Right atrium auricular region (tissue), 2 donors: ENCODE results near the gene GMIP. TPM values are rescaled to one million over a fixed set of nuclear protein-coding genes. Genes with fewer than 3 reads are reported as not detected.

Experiments
- DNase-seq: peaks from one replicate; pipeline ENCODE4 v3.0.0-alpha.2; 2019; ENCODE audit warnings: low spot score
- H3K27ac ChIP-seq, 2 donors: fragments of 200-600 bp; sonication (generic); 1 replicate in 1 of 2; 2 replicates in 1 of 2; pipeline ENCODE4 v1.5.1; 2016 to 2019
- H3K27me3 ChIP-seq, 2 donors: fragments of 200-600 bp; sonication (generic); one replicate each; pipeline versions ENCODE4 v1.5.1 to v1.6.0; 2017 to 2019
- H3K36me3 ChIP-seq: fragments of 200-600 bp; sonication (generic); one replicate; pipeline ENCODE4 v1.5.1; 2016
- H3K4me1 ChIP-seq, 2 donors: fragments of 200-600 bp; sonication (generic); one replicate each; pipeline versions ENCODE4 v1.5.1 to v1.6.0; 2017 to 2019
- H3K4me3 ChIP-seq, 2 donors: fragments of 200-600 bp; sonication (generic); 1 replicate in 1 of 2; 2 replicates in 1 of 2; pipeline ENCODE4 v1.5.1; 2017 to 2019; ENCODE audit warnings: mild to moderate bottlenecking in 1 of 2, moderate library complexity in 1 of 2
- H3K9me3 ChIP-seq, 2 donors: fragments of 200-600 bp; sonication (generic); one replicate each; pipeline ENCODE4 v1.5.1; 2019
- total RNA-seq, 2 donors: library from RNA; depleted of rRNA; stranded (reverse); fragments of >200 nt; gene quantifications; one replicate each; pipeline ENCODE4 v1.1.0, GENCODE V29; 2016
- TF ChIP-seq, protein P1 (sequence below), 2 donors: fragments of 200-600 bp; sonication (generic); IDR thresholded peaks; one replicate each; pipeline ENCODE4 v1.5.1; 2019; ENCODE audit warnings: antibody characterized with exemption in 2 of 2

Gene GMIP
- total RNA-seq, 2 donors from 2014 or later, result 2.3 to 4.9 TPM

DNA sequence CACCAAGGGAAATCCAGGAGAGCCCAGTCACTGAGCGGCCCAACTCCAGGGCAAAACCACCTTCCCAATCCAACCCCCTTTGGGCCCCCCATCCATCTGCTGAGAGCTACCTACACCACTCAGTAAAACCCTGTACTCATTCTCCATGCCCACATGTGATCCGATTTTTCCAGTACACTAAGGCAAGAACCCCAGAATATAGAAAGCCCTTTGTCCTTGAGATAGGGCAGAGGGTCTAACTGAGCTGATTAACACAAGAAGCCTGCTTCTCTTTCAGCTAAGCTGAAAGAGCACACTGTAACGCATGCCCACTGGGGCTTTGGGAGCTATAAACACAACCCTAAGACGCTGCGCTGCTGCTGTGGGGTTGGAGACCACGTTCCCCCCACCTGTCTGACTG, 61.0 kb downstream of the GMIP start:
- no peak overlapping the region for H3K27ac ChIP-seq
- H3K9me3 ChIP-seq, result no peaks in the 10 kb centered on the region
- TF ChIP-seq, protein P1, sequence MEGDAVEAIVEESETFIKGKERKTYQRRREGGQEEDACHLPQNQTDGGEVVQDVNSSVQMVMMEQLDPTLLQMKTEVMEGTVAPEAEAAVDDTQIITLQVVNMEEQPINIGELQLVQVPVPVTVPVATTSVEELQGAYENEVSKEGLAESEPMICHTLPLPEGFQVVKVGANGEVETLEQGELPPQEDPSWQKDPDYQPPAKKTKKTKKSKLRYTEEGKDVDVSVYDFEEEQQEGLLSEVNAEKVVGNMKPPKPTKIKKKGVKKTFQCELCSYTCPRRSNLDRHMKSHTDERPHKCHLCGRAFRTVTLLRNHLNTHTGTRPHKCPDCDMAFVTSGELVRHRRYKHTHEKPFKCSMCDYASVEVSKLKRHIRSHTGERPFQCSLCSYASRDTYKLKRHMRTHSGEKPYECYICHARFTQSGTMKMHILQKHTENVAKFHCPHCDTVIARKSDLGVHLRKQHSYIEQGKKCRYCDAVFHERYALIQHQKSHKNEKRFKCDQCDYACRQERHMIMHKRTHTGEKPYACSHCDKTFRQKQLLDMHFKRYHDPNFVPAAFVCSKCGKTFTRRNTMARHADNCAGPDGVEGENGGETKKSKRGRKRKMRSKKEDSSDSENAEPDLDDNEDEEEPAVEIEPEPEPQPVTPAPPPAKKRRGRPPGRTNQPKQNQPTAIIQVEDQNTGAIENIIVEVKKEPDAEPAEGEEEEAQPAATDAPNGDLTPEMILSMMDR (IDR thresholded peaks at IDR 0.05), result no peak
- DNase-seq, result no peak
- no peak overlapping the region for H3K4me3 ChIP-seq
- no peaks in the 10 kb centered on the region for H3K27me3 ChIP-seq
- H3K36me3 ChIP-seq, result no peaks in the 10 kb centered on the region
- no peaks in the 10 kb centered on the region for H3K4me1 ChIP-seq

DNA sequence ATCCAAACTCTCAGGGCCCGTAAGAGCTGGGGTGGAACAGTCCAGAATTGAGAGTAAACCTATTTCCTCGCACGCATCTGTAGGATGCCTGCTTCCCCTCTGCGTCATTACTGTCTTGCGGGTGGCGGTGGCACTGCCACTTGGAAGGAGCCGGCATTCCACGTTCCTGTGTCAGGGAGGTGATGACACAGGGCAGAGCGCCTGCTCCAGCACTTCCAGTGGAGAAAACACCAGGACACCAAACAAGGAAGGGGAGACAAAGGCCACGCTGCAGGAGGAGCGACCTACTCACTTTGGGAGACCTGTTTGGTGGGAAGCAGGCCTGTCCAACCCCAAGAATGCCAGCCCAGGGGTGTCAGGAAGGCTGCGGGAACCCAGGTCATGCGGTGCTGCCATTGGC, 62.1 kb downstream of the GMIP start:
- Histone ChIP-seq H3K4me1 (no peaks in the 10 kb centered on the region), H3K9me3 (no peaks in the 10 kb centered on the region), H3K27me3 (no peaks in the 10 kb centered on the region), H3K27ac (no peak overlapping the region), H3K4me3 (no peak overlapping the region), H3K36me3 (no peaks in the 10 kb centered on the region)
- TF ChIP-seq, protein P1 (IDR thresholded peaks at IDR 0.05), result no peak
- no peak for DNase-seq

DNA sequence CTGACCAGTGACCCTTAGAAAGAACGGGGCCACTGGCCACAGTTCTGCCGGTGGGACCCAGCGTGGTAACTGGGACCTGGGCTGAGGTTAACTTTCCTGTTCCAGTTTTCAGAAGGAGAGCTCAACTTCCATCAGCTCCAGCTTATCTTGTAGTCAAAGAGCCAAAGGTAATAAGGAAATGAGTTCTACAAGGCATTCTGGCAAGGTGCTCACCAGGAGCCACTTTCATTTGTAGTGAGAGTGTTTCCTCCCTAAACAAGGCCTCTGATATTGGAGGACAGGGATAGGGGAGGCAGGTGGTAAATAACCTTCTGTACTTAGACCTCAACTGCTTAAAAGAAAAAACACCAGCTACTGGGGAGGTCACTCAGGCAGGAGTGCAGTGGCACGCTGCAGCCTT, 63.0 kb downstream of the GMIP start:
- H3K27me3 ChIP-seq, result no peaks in the 10 kb centered on the region
- H3K36me3 ChIP-seq, result no peaks in the 10 kb centered on the region
- no peak for DNase-seq
- H3K4me1 ChIP-seq, result no peaks in the 10 kb centered on the region
- H3K9me3 ChIP-seq, result no peaks in the 10 kb centered on the region
- H3K27ac ChIP-seq, result no peak overlapping the region
- no peak overlapping the region for H3K4me3 ChIP-seq
- TF ChIP-seq, protein P1 (IDR thresholded peaks at IDR 0.05), result no peak

DNA sequence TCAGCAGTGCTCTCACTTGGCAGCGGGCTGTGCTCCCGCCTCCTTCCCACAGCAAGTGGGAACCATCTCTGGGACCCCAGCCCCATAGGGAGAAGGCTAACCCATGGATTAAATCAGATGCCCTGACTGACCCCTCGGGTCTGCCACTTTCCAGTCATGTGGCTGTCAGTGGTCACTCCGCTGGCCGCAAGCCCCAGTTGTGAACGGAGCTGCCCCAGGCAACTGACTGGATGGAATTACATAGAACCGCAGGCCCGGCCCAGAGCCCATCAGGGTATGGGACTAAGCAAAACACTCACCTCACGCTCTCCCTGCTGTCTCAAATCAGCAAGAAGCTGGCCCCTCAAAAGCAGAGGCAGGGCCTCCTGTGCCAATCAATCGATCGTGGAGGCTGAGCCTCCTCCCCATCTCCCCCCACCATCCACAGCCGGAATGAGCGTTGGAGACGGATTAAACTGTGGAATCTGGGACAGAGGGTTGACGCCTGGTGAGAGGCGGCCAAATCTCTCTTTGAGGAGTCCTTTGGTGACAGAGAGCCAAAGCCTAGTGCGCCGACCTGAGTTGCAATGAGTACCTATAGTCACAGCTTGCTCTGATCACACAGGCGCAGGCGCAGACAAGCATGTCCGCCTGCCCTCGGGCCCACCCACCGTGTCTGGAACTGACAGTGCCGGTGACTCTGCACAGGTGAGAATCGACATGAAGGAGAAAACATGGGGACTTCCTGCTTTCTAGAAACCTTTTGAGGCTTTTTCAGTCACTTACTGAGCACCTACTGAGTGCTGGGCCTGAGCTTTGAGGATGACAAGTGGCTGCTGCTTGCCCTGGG, 63.7 kb downstream of the GMIP start:
- H3K4me1 ChIP-seq, result no peaks in the 10 kb centered on the region
- H3K36me3 ChIP-seq, result no peaks in the 10 kb centered on the region
- DNase-seq, result no peak
- no peaks in the 10 kb centered on the region for H3K9me3 ChIP-seq
- TF ChIP-seq, protein P1 (IDR thresholded peaks at IDR 0.05), result no peak
- no peak overlapping the region for H3K4me3 ChIP-seq
- H3K27ac ChIP-seq, result no peak overlapping the region
- H3K27me3 ChIP-seq, result no peaks in the 10 kb centered on the region

Other genes with a start within 250 kb of the GMIP start
- 10 to 100 TPM; 27.7 to 32.9 TPM for gene GATAD2A, start 238.0 kb downstream of the GMIP start, total RNA-seq
- gene TSSK6, start 128.1 kb downstream of the GMIP start, total RNA-seq, result 1 to 10 TPM; 1.2 to 1.3 TPM
- 100 to 1,000 TPM in 1 of 2 donors, 10 to 100 TPM in 1; 59.3 to 198 TPM for gene NDUFA13, start 127.4 kb downstream of the GMIP start, total RNA-seq
- 1 to 10 TPM in 1 of 2 donors, under 1 TPM in 1; 0.85 to 1.5 TPM for gene YJEFN3, start 114.7 kb downstream of the GMIP start, total RNA-seq
- gene CILP2, start 105.4 kb downstream of the GMIP start, total RNA-seq, result under 1 TPM; 0.19 to 0.24 TPM
- not detected for gene PBX4, start 25.0 kb downstream of the GMIP start, total RNA-seq
- gene LPAR2, start 15.4 kb downstream of the GMIP start, total RNA-seq, result 1 to 10 TPM in 1 of 2 donors, under 1 TPM in 1; 0.89 to 3.1 TPM
- 10 to 100 TPM; 23.6 to 62.1 TPM for gene ATP13A1, start 20.0 kb upstream of the GMIP start, total RNA-seq
- 1 to 10 TPM; 3.0 to 3.4 TPM for gene ZNF101, start 25.2 kb upstream of the GMIP start, total RNA-seq
- gene ZNF14, start 89.5 kb upstream of the GMIP start, total RNA-seq, result 1 to 10 TPM; 2.8 to 4.6 TPM
- gene ZNF506, start 178.1 kb upstream of the GMIP start, total RNA-seq, result 10 to 100 TPM; 14.2 to 18.2 TPM
- 1 to 10 TPM; 5.0 to 6.6 TPM for gene ZNF253, start 222.2 kb upstream of the GMIP start, total RNA-seq